GM18868 (cell line): Measurements from ENCODE around the gene FPGS.

ENCODE experiments used
- ATAC-seq: cut with Tn5 transposase; IDR thresholded peaks from one replicate; pipeline ENCODE4 v1.9.1; 2021; ENCODE audit warnings: mild to moderate bottlenecking, moderate library complexity; ENCODE audit not compliant: unreplicated experiment

Gene FPGS

DNA sequence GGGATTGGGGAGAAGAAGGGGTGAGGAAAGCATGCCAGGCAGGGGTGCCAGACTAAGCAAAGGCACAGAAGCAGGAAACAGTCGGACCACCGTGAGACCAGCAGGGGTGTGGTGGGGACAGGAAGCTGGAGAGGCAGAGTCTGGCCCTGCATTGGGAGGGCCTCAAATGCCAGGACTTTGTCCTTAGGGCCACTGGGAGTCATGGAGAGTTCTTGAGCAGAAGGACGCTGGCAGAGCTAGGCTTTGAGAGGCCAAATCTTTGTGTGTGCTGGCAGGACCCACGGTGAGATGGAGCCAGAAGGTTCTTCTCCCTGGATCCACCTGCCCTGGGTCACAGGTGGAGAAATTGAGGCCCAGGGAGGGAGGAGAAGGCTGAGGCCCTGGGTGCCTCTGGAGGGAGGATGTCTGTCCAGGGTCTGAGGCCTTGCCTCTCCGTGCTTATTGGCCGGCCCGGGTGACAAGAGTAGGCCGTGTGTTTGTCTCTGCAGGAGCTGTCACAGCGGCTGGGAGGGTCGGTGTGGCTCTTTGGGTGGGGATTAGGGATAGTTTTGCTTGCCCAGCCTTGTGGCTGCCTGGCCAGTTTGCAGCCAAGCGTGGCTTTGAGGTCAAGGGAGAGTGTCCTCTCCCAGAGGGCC, 53.5 kb downstream of the FPGS start:
- ATAC-seq: no peak

DNA sequence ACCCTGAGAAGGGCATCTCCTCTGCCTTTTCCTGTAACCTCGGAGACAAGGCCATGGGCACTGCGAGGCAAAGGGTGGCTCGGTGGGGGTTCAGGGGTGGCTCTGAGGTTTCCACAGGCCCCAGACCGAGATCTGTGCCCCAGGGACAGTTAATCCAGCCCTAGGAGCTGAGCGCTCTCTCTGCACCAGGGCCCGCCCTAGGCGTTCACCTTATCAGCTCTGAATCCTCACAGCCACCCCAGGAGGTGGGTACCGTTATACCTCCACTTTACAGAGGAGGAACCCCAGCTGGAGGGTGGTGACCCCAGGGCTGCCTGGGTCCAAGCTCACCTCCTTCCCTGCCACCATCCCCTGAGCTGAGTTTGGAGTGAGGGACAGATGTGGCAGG, 54.0 kb downstream of the FPGS start:
- no peak for ATAC-seq

- ATAC-seq: no peak
These were observed 54.6 kb downstream of the FPGS start for GRCh38 chr9:127857278-127857677.

DNA sequence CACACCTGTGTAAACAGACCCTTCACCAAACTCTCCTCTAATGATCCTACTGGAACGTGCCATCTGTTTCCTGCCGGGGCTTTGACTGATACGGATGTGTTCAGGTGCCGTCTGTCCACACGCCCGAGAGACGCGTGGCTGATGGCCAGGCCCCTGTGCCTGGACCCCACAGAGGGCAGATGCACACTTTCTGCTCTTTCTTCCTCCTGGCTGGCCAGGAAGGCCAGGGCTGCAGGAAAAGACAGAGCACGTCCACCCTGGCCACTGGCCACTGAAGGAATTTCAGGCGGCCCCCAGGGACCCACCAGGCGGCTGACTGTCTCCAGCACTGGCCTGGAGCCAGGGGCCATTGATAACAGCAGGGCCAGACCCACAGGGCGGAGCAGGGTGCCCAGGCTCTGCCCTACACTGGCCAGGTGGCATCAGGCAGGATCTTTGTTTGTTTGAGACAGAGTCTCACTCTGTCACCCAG, 55.4 kb downstream of the FPGS start:
- ATAC-seq: no peak

- ATAC-seq: no peak
These were observed 57.6 kb downstream of the FPGS start for GRCh38 chr9:127860260-127860659.

GRCh38 chr9:127860779-127861178, 58.1 kb downstream of the FPGS start:
- no peak for ATAC-seq

DNA sequence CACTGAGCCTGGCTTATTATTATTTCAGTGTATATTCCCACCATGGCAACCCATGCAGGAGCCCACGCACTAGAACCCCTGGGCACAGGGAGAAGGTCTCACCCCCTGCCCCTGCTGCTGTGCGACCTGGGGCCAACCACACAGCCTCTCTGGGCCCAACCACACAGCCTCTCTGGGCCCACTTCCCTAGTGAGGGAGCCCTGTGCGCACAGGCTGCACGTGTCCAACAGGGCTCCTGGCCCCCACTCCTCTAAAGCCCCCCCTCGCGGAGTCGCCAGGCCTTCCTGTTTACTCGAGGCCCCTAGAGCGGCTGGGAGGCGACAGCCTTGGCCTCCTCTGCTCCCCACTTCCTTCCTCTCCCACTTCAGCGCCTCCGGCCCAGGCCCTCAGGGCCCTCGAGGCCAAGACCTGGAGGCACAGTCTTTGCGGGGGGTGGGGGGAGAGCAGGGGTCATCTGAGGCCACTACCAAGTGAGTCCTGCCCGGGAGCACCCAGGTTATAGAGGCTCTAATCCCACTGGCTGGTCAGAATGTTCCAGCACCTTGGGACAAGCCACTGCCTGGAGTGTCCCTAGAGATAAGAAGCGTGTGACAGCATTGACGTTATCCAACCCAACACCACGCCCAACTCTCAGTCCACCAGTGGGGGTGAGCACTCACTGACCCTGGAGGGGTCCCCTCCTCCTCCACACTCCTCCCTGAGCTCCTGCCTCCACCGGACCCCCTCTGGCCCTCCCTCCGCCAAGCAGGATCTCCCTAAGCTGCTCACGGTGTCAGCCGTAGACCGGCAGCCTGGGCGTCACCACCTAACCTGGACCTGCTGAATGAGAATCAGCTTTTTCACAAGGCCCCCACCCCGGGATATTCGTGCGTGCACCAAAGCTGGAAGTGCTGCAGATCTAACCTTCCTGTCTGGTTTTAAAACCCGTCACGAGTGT, 59.7 kb downstream of the FPGS start:
- ATAC-seq: no peak

GRCh38 chr9:127863191-127863621, 60.5 kb downstream of the FPGS start:
- ATAC-seq: no peak
